Activated CD8-positive, alpha-beta T cell treated with anti-CD3 and anti-CD28 coated beads for 36 hours (primary cell): ENCODE measurements around the gene ADM2. TPM values are rescaled to one million over a fixed set of nuclear protein-coding genes. Genes with fewer than 3 reads are reported as not detected.

Source experiments
- ATAC-seq: fragments of 200-7000 bp; cut with Tn5 transposase; one replicate; pipeline ENCODE4 v1.10.0; 2021; ENCODE audit warnings: mild to moderate bottlenecking, moderate library complexity
- CTCF ChIA-PET: fragments of 350-600 bp; sonication (Branson Sonifier 250); formaldehyde crosslinking; loops from one replicate; lab custom pipeline; 2021; ENCODE audit warnings: antibody characterized with exemption; lab: Charles Lee
- POLR2A ChIA-PET: fragments of 350-600 bp; sonication (Branson Sonifier 250); formaldehyde crosslinking; loops from one replicate; lab custom pipeline; 2021; ENCODE audit warnings: antibody characterized with exemption; lab: Charles Lee
- DNase-seq: peaks from one replicate; pipeline ENCODE4 v3.0.0-alpha.2; 2020
- H3K27ac Mint-ChIP-seq: one replicate; pipeline ENCODE4 v1.8.0; 2021; ENCODE audit warnings: mild to moderate bottlenecking, mixed read lengths
- H3K27me3 Mint-ChIP-seq: one replicate; pipeline ENCODE4 v1.8.0; 2021; ENCODE audit warnings: mixed read lengths
- H3K36me3 Mint-ChIP-seq: one replicate; pipeline ENCODE4 v1.8.0; 2021; ENCODE audit warnings: low read depth, mixed read lengths
- H3K4me1 Mint-ChIP-seq: one replicate; pipeline ENCODE4 v1.8.0; 2021; ENCODE audit warnings: low read depth, mixed read lengths
- H3K4me3 Mint-ChIP-seq: one replicate; pipeline ENCODE4 v1.8.0; 2021; ENCODE audit warnings: mild to moderate bottlenecking, moderate library complexity, mixed read lengths
- H3K9me3 Mint-ChIP-seq: one replicate; pipeline ENCODE4 v1.8.0; 2021; ENCODE audit warnings: mixed read lengths
- CTCF ChIP-seq: fragments of 200-600 bp; IDR thresholded peaks from one replicate; pipeline ENCODE4 v1.8.0; 2022; ENCODE audit warnings: antibody characterized with exemption, mild to moderate bottlenecking
- intact Hi-C: fragments of 100-400 bp; cut with micrococcal nuclease; formaldehyde crosslinking; loops from one replicate; pipeline ENCODE4 v1.10.0; 2022
- total RNA-seq, 2 experiments: library from RNA; stranded (reverse); gene quantifications; one replicate each; pipeline ENCODE4 v1.2.3, GENCODE V29; 2021

ADM2 gene
- total RNA-seq, 2 experiments from 2014 or later = 5.5 to 6.8 TPM

- ATAC-seq (no peak), DNase-seq (no peak)
- H3K27ac Mint-ChIP-seq = peak overlapping the region; percentile 76
- H3K4me3 Mint-ChIP-seq = peak overlapping the region; percentile 94
- peaks cover 37% of the 10 kb centered on the region for H3K4me1 Mint-ChIP-seq
- ChIA-PET POLR2A (interaction anchor here (1.0 to 6.7 kb wide), 10 partner anchors 10 to 92 kb away, joined by 3 to 175 read pairs (median 11); partner anchors contain the start of genes CHKB, CPT1B, KLHDC7B and LMF2), CTCF (interaction anchor here (0.9 to 2.5 kb wide), 3 partner anchors 19 to 34 kb away, joined by 3 to 13 read pairs (median 5); partner anchors contain the start of gene SYCE3)
- no peak for TF ChIP-seq CTCF
- H3K9me3 Mint-ChIP-seq = no peaks in the 10 kb centered on the region
- intact Hi-C loops = loop anchor here (5.0 kb wide), 1 partner anchor 53 kb away; the partner anchor contains the start of gene CHKB
- no peaks in the 10 kb centered on the region for H3K27me3 Mint-ChIP-seq
- H3K36me3 Mint-ChIP-seq = peaks cover 27% of the 10 kb centered on the region
Measured at GRCh38 chr22:50528682-50529415, 47.5 kb downstream of the ADM2 start.

- no peaks in the 10 kb centered on the region for H3K27me3 Mint-ChIP-seq
- intact Hi-C loops = loop anchor here (5.0 kb wide), 1 partner anchor 53 kb away; the partner anchor contains the start of gene CHKB
- DNase-seq (no peak), ATAC-seq (no peak)
- ChIA-PET CTCF (interaction anchor here (0.9 to 2.5 kb wide), 6 partner anchors 10 to 92 kb away, joined by 3 to 13 read pairs (median 4); partner anchors contain the start of genes LMF2, NCAPH2 and SYCE3), POLR2A (interaction anchor here (1.4 to 6.7 kb wide), 6 partner anchors 9 to 91 kb away, joined by 3 to 175 read pairs (median 11); partner anchors contain the start of genes CHKB, CPT1B and KLHDC7B)
- H3K36me3 Mint-ChIP-seq = peaks cover 26% of the 10 kb centered on the region
- peaks cover 38% of the 10 kb centered on the region for H3K4me1 Mint-ChIP-seq
- H3K4me3 Mint-ChIP-seq = peak overlapping the region; percentile 94
- peak overlapping the region; percentile 76 for H3K27ac Mint-ChIP-seq
- no peaks in the 10 kb centered on the region for H3K9me3 Mint-ChIP-seq
- TF ChIP-seq CTCF = no peak
Measured at GRCh38 chr22:50529416-50529896, 48.1 kb downstream of the ADM2 start.

DNA sequence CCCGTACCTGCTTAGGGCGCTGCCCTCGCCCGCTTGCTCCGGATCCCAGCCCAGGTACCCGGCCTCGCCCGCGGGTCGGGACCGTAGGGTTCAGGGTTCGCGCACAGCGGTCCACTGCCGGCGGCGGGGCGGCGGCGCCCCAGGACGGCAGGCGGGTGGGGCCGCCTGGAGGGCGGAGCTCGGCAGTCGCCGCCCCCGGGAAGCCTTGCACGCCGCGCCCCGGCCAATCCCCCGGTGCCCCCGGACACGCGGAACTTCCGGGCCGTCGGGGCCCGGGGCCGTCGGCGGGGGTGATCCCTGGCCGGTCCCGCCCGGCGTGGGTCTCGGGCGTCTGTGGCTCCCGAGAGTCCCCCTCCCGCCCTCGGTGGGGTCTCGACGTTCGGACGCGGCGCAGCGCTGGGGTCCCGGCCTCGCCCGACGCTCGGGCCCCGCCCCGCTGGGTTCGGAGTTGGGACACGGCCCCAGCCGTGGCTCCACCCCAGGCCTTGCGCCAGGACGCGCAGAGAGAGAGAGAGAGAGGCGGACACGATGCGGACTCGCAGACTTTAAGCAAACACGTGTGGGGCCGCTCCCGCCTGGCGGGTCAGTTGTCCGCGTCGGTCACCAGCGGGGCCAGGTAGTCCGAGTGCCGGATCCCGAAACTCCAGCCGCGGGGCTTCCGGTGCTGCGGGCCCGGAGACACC lies 48.7 kb downstream of the ADM2 start, which contains the start of gene TYMP:
Gene TYMP, minus strand, starts transcription at position 116 of the 683 bp plus-strand sequence. CDS start 303 bp downstream, outside the sequence.
- no peak for TF ChIP-seq CTCF

DNA sequence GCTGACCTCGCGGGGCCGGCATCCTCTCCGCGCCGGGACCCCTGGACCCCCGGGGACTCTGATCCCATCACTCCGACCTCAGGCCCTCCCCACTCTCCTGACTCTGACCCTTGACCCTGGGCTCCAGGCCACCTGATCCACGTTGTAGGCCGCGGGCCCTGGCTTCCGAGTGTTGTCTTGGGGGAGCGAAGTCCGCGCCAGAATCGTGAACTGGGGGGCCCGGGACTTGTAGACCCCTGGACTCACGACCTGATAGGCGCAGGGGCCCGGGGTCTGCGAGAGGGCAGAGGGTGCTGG lies 49.2 kb downstream of the ADM2 start:
- peaks cover 36% of the 10 kb centered on the region for H3K4me1 Mint-ChIP-seq
- no peak for TF ChIP-seq CTCF

More for the DNA sequence above, 48.7 kb downstream of the ADM2 start, which contains the start of gene TYMP:
- Mint-ChIP-seq H3K36me3 (peaks cover 20% of the 10 kb centered on the region), H3K4me1 (peaks cover 36% of the 10 kb centered on the region), H3K27me3 (no peaks in the 10 kb centered on the region), H3K9me3 (no peaks in the 10 kb centered on the region), H3K27ac (peak within 1 kb of the TSS; percentile 98), H3K4me3 (peak within 1 kb of the TSS; percentile 94)
- intact Hi-C loops = loop anchor here (5.0 kb wide), 1 partner anchor 52 kb away; the partner anchor contains the start of gene CHKB
- DNase-seq = peak; percentile 75
- ATAC-seq = peak; percentile 9
- ChIA-PET CTCF (interaction anchor here (1.0 to 2.5 kb wide), 5 partner anchors 9 to 91 kb away, joined by 3 to 13 read pairs (median 5); partner anchors contain the start of genes LMF2, NCAPH2 and SYCE3), POLR2A (interaction anchor here (1.4 to 6.7 kb wide), 6 partner anchors 9 to 91 kb away, joined by 3 to 175 read pairs (median 11); partner anchors contain the start of genes CHKB, CPT1B and KLHDC7B)

More for the DNA sequence above, 49.2 kb downstream of the ADM2 start:
- POLR2A ChIA-PET = interaction anchor here (0.6 to 2.9 kb wide), 4 partner anchors 10 to 61 kb away, joined by 3 to 20 read pairs (median 8); no protein-coding TSS in a partner anchor
- ATAC-seq (peak; percentile 3), DNase-seq (no peak)
- H3K27me3 Mint-ChIP-seq = no peaks in the 10 kb centered on the region
- CTCF ChIA-PET = no interaction called here
- no peaks in the 10 kb centered on the region for H3K9me3 Mint-ChIP-seq
- H3K27ac Mint-ChIP-seq = peak overlapping the region; percentile 98
- intact Hi-C loops = no loop called here
- H3K36me3 Mint-ChIP-seq = peaks cover 20% of the 10 kb centered on the region
- peak overlapping the region; percentile 89 for H3K4me3 Mint-ChIP-seq
